ENCODE data around the gene KRTAP4-1. TPM values are rescaled to one million over a fixed set of nuclear protein-coding genes. Genes with fewer than 3 reads are reported as not detected.
"Not testable (repeated sequence)": the region's sequence is repeated elsewhere in the genome, so short reads cannot be mapped to it uniquely, and the experiment has no call there.

Gene KRTAP4-1
- total RNA-seq, 1 experiment from 2014 or later, result not detected

DNA sequence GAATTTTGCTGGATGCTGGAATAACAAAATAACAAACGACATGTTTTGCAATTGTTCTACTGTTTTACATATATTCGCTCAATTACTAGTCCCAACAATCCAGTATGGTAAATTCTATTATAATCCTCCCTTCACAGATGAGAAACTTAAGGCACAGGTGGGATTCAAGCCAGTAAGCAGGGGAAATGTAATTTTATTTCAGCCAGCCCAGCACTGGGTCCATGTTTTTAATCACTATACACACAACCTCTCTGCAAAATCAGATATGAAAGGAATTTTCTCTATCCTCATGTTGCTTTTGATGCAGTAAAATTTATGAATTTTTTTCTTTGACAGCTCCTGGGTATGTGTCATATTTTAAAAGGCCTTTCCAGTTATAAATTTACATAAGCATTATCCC is 39.5 kb downstream of the KRTAP4-1 start:
- CTCF ChIA-PET, result no interaction called here
- Mint-ChIP-seq H3K9me3 (ENCODE audit: low read depth, unreplicated experiment) (peaks cover 13% of the 10 kb centered on the region), H3K4me1 (ENCODE audit: low read depth, unreplicated experiment) (peaks cover 28% of the 10 kb centered on the region), H3K27ac (ENCODE audit: unreplicated experiment) (no peak overlapping the region), H3K36me3 (ENCODE audit: insufficient read depth, unreplicated experiment) (peaks cover 6% of the 10 kb centered on the region), H3K4me3 (ENCODE audit: low read depth, unreplicated experiment) (no peak overlapping the region), H3K27me3 (ENCODE audit: unreplicated experiment) (no peaks in the 10 kb centered on the region)
- TF ChIP-seq, protein P1, sequence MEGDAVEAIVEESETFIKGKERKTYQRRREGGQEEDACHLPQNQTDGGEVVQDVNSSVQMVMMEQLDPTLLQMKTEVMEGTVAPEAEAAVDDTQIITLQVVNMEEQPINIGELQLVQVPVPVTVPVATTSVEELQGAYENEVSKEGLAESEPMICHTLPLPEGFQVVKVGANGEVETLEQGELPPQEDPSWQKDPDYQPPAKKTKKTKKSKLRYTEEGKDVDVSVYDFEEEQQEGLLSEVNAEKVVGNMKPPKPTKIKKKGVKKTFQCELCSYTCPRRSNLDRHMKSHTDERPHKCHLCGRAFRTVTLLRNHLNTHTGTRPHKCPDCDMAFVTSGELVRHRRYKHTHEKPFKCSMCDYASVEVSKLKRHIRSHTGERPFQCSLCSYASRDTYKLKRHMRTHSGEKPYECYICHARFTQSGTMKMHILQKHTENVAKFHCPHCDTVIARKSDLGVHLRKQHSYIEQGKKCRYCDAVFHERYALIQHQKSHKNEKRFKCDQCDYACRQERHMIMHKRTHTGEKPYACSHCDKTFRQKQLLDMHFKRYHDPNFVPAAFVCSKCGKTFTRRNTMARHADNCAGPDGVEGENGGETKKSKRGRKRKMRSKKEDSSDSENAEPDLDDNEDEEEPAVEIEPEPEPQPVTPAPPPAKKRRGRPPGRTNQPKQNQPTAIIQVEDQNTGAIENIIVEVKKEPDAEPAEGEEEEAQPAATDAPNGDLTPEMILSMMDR (IDR thresholded peaks at IDR 0.05; ENCODE audit: unreplicated experiment), result no peak
- no peak for DNase-seq
- intact Hi-C loops (cut with micrococcal nuclease; ENCODE audit: unreplicated experiment), result no loop called here
- BruUV-seq (replicated peaks), result no TSS peak

- no peak for DNase-seq
- no TSS peak for BruUV-seq (replicated peaks)
- H3K36me3 Mint-ChIP-seq (ENCODE audit: insufficient read depth, unreplicated experiment), result peaks cover 8% of the 10 kb centered on the region
- H3K4me3 Mint-ChIP-seq (ENCODE audit: low read depth, unreplicated experiment), result no peak overlapping the region
- CTCF ChIA-PET, result no interaction called here
- intact Hi-C loops (cut with micrococcal nuclease; ENCODE audit: unreplicated experiment), result no loop called here
- no peak overlapping the region for H3K27ac Mint-ChIP-seq (ENCODE audit: unreplicated experiment)
- H3K27me3 Mint-ChIP-seq (ENCODE audit: unreplicated experiment), result no peaks in the 10 kb centered on the region
- peaks cover 32% of the 10 kb centered on the region for H3K4me1 Mint-ChIP-seq (ENCODE audit: low read depth, unreplicated experiment)
- TF ChIP-seq, protein P1 (IDR thresholded peaks at IDR 0.05; ENCODE audit: unreplicated experiment), result no peak
- H3K9me3 Mint-ChIP-seq (ENCODE audit: low read depth, unreplicated experiment), result peaks cover 13% of the 10 kb centered on the region
Observed at GRCh38 chr17:41144846-41145245, 39.9 kb downstream of the KRTAP4-1 start.

GRCh38 chr17:41141361-41141760 is 43.4 kb downstream of the KRTAP4-1 start:
- no peaks in the 10 kb centered on the region for H3K27me3 Mint-ChIP-seq (ENCODE audit: unreplicated experiment)
- H3K4me1 Mint-ChIP-seq (ENCODE audit: low read depth, unreplicated experiment), result peaks cover 32% of the 10 kb centered on the region
- BruUV-seq (replicated peaks), result no TSS peak
- peaks cover 24% of the 10 kb centered on the region for H3K9me3 Mint-ChIP-seq (ENCODE audit: low read depth, unreplicated experiment)
- no peak for DNase-seq
- peak overlapping the region; percentile 84 for H3K27ac Mint-ChIP-seq (ENCODE audit: unreplicated experiment)
- H3K4me3 Mint-ChIP-seq (ENCODE audit: low read depth, unreplicated experiment), result no peak overlapping the region
- CTCF ChIA-PET, result interaction anchor here (1.1 to 1.2 kb wide), 2 partner anchors 9 to 407 kb away, joined by 4 to 8 read pairs; no protein-coding TSS in a partner anchor
- TF ChIP-seq, protein P1 (IDR thresholded peaks at IDR 0.05; ENCODE audit: unreplicated experiment), result no peak
- H3K36me3 Mint-ChIP-seq (ENCODE audit: insufficient read depth, unreplicated experiment), result peaks cover 13% of the 10 kb centered on the region
- intact Hi-C loops (cut with micrococcal nuclease; ENCODE audit: unreplicated experiment), result no loop called here

GRCh38 chr17:41140360-41141131 is 44.2 kb downstream of the KRTAP4-1 start, which contains the start of gene KRTAP4-6:
KRTAP4-6 (minus strand) TSS chr17:41140544; CDS start chr17:41140487, 57 bp downstream.
- peak within 1 kb of the TSS; percentile 84 for H3K27ac Mint-ChIP-seq (ENCODE audit: unreplicated experiment)
- peaks cover 32% of the 10 kb centered on the region for H3K4me1 Mint-ChIP-seq (ENCODE audit: low read depth, unreplicated experiment)
- peaks cover 13% of the 10 kb centered on the region for H3K36me3 Mint-ChIP-seq (ENCODE audit: insufficient read depth, unreplicated experiment)
- intact Hi-C loops (cut with micrococcal nuclease; ENCODE audit: unreplicated experiment), result no loop called here
- BruUV-seq (replicated peaks), result no TSS peak
- DNase-seq, result peak; percentile 44
- TF ChIP-seq, protein P1 (IDR thresholded peaks at IDR 0.05; ENCODE audit: unreplicated experiment), result no peak
- CTCF ChIA-PET, result interaction anchor here (0.5 to 1.2 kb wide), 4 partner anchors 8 to 1176 kb away, joined by 3 to 8 read pairs (median 4); no protein-coding TSS in a partner anchor
- peak within 1 kb of the TSS; percentile 33 for H3K4me3 Mint-ChIP-seq (ENCODE audit: low read depth, unreplicated experiment)
- H3K9me3 Mint-ChIP-seq (ENCODE audit: low read depth, unreplicated experiment), result peaks cover 25% of the 10 kb centered on the region
- no peaks in the 10 kb centered on the region for H3K27me3 Mint-ChIP-seq (ENCODE audit: unreplicated experiment)

GRCh38 chr17:41139865-41140264 is 44.8 kb downstream of the KRTAP4-1 start:
- BruUV-seq (replicated peaks); H3K4me3 Mint-ChIP-seq (ENCODE audit: low read depth, unreplicated experiment); DNase-seq; H3K27me3 Mint-ChIP-seq (ENCODE audit: unreplicated experiment); intact Hi-C loops (cut with micrococcal nuclease; ENCODE audit: unreplicated experiment); CTCF ChIA-PET: not testable (repeated sequence)
- H3K36me3 Mint-ChIP-seq (ENCODE audit: insufficient read depth, unreplicated experiment), result peaks cover 13% of the 10 kb centered on the region
- peaks cover 32% of the 10 kb centered on the region for H3K4me1 Mint-ChIP-seq (ENCODE audit: low read depth, unreplicated experiment)
- H3K27ac Mint-ChIP-seq (ENCODE audit: unreplicated experiment), result peak overlapping the region; percentile 78
- peaks cover 25% of the 10 kb centered on the region for H3K9me3 Mint-ChIP-seq (ENCODE audit: low read depth, unreplicated experiment)
